HCT116 (cell line): Measurements from ENCODE around the gene PACRG.

ENCODE experiments used
- EZH2phosphoT487 ChIP-seq: fragments of 200-600 bp; IDR thresholded peaks from 2 replicates; pipeline ENCODE4 v1.6.1; 2018; ENCODE audit warnings: antibody characterized with exemption, borderline replicate concordance
- FOSL1 ChIP-seq: IDR thresholded peaks from 2 replicates; pipeline ENCODE4 v1.6.1; 2012; ENCODE audit warnings: low read depth
- MAX ChIP-seq: IDR thresholded peaks from 2 replicates; pipeline ENCODE4 v1.6.1; 2012
- POLR2A ChIP-seq: IDR thresholded peaks from 2 replicates; pipeline ENCODE4 v1.7.0; 2011; ENCODE audit warnings: borderline replicate concordance; ENCODE audit not compliant: insufficient read depth, insufficient read length; ENCODE audit errors: extremely low read depth
- POLR2AphosphoS5 ChIP-seq: IDR thresholded peaks from 2 replicates; pipeline ENCODE4 v1.6.1; 2011; ENCODE audit warnings: mild to moderate bottlenecking, low read depth, low read length, moderate library complexity
- RAD21 ChIP-seq: IDR thresholded peaks from 2 replicates; pipeline ENCODE4 v1.6.1; 2012; ENCODE audit warnings: low read depth, mild to moderate bottlenecking
- TF ChIP-seq, protein P1 (sequence below), 3 experiments: fragments of 200-600 bp in 1 of 3; sonication (generic) in 1 of 3; IDR thresholded peaks in 2 of 3; conservative IDR thresholded peaks in 1 of 3; 2 replicates each; pipeline ENCODE4 v1.5.1; 2012 to 2017; ENCODE audit warnings: low read depth in 2 of 3, low read length in 2 of 3, antibody characterized with exemption in 1 of 3, borderline replicate concordance in 1 of 3, control low read depth in 1 of 3, mild to moderate bottlenecking in 1 of 3, mixed read lengths in 1 of 3, mixed run types in 1 of 3, moderate library complexity in 1 of 3; ENCODE audit not compliant: insufficient read depth in 1 of 3

- TF ChIP-seq, protein P1, sequence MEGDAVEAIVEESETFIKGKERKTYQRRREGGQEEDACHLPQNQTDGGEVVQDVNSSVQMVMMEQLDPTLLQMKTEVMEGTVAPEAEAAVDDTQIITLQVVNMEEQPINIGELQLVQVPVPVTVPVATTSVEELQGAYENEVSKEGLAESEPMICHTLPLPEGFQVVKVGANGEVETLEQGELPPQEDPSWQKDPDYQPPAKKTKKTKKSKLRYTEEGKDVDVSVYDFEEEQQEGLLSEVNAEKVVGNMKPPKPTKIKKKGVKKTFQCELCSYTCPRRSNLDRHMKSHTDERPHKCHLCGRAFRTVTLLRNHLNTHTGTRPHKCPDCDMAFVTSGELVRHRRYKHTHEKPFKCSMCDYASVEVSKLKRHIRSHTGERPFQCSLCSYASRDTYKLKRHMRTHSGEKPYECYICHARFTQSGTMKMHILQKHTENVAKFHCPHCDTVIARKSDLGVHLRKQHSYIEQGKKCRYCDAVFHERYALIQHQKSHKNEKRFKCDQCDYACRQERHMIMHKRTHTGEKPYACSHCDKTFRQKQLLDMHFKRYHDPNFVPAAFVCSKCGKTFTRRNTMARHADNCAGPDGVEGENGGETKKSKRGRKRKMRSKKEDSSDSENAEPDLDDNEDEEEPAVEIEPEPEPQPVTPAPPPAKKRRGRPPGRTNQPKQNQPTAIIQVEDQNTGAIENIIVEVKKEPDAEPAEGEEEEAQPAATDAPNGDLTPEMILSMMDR (IDR thresholded peaks at IDR 0.05 in 2 of 3, conservative IDR thresholded peaks at IDR 0.05 in 1 of 3; ENCODE audit: borderline replicate concordance in 1 of 3, insufficient read depth in 1 of 3, low read depth in 2 of 3, low read length in 2 of 3), result no peak
- TF ChIP-seq RAD21 (no peak), POLR2A (no peak), POLR2AphosphoS5 (no peak), EZH2phosphoT487 (no peak), FOSL1 (no peak), MAX (no peak)
These were observed 176.4 kb downstream of the PACRG start for GRCh38 chr6:162904069-162904663.
